HG02623 (cell line): ENCODE measurements around the gene EPHB4.
"Not testable (repeated sequence)": the region's sequence is repeated elsewhere in the genome, so short reads cannot be mapped to it uniquely, and the experiment has no call there.

Experiments
- ATAC-seq: cut with Tn5 transposase; IDR thresholded peaks from one replicate; pipeline ENCODE4 v1.9.1; 2021; ENCODE audit warnings: moderate library complexity; ENCODE audit not compliant: unreplicated experiment

The EPHB4 gene

DNA sequence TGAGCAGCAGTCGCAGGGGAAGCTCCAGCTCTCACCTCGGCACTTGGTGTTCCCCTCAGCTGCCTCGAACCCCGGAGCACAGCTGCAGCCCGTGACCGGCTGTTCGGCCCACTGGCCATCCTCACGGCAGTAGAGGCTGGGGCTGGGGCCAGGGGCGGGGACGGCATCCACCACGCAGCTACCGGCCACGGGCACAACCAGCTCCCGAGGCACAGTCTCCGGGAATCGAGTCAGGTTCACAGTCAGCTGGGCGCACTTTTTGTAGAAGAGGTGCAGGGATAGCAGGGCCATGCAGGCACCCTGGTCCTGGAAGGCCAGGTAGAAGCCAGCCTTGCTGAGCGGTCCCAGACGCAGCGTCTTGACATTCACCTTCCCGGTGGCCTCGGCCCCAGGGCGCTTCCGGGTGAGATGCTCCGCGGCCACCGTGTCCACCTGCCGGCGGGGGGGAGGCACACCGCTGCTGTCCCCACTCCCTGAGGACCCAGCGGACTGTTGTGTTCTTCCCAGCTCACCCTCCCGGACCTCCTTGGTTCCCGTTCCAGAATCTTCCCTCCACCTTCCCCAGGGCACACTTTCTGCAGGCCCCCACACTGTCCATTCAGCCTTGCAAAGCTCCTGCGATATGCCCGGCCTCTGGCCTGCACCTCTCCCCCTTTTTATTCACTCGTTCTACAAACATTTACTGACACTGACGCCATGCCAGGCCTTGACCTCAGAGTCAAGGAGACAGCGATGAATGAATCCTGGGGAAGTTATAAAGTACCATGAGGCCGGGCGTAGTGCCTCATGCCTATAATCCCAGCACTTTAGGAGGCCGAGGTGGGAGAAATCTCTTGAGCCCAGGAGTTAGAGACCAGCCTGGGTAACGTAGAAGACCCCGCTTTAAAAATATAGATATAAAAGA, 4.8 kb downstream of the EPHB4 start:
- no peak for ATAC-seq

DNA sequence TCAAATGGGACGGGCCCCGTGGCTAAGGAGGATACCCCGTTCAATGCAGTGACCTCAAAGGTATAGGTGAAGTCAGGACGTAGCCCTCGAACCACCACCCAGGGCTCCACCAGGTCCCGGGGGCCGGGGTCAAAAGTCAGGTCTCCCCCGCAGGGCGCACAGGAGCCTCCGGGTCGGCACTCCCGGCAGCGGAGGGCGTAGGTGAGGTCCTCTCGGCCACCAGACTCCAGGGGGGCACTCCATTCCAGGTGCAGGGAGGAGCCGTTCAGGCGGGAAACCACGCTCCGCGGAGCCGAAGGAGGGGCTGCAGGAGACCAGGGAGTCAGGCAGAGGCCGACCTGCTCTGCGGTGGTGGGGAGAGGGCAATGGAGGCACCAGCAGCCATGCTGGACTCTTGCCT, 7.7 kb downstream of the EPHB4 start:
- no peak for ATAC-seq

DNA sequence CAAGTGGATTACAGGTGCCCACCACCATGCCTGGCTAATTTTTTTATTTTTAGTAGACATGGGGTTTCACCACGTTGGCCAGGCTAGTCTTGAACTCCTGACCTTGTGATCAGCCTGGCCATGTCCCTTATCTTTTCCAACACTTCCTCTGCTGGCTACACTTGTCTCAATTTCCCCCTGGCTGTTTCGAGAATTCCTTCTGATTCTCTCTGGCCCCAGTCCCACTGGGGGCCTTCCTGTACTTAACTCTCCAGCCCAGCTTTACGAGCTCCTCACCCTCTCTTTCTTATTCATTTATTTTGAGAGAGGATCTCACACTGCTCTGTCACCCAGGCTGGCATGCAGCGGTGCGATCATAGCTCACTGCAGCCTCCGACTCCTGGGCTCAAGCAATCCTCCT, 8.5 kb downstream of the EPHB4 start:
- ATAC-seq = no peak

DNA sequence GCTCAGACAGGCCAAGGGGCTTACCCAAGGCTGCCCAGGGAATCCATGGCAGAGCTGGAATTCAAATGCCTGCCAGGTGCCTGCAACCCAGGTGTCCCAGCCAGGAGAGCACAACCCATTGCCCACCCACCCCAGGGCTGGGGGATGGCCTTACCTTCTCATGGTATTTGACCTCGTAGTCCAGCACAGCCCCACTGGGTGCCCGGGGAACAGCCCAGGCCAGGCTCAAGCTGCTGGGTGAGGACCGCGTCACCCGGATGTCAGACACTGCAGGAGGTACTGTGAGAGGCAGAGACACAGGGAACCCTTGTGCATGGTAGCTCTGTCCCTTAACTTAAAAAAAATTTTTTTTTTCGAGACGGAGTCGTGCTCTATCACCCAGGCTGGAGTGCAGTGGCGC, 9.0 kb downstream of the EPHB4 start:
- no peak for ATAC-seq

GRCh38 chr7:100817097-100817496, 10.2 kb downstream of the EPHB4 start:
- ATAC-seq = no peak

DNA sequence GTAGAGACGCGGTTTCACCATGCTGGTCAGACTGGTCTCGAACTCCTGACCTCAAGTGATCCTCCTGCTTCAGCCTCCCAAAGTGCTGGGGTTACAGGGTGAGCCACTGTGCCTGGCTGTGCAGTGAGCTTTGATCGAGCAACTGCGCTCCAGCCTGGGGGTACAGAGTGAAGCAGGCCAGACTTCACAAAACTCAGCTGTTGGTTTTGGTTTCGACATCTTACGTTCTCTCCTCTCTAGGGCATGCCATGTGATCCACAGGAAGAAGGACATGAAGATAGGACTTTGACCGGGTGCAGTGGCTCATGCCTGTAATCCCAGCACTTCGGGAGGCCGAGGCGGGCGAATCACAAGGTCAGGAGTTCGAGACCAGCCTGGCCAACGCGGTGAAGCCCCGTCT, 10.8 kb downstream of the EPHB4 start:
- not testable (repeated sequence) for ATAC-seq

- no peak for ATAC-seq
These were observed 14.6 kb downstream of the EPHB4 start for GRCh38 chr7:100812729-100813128.

DNA sequence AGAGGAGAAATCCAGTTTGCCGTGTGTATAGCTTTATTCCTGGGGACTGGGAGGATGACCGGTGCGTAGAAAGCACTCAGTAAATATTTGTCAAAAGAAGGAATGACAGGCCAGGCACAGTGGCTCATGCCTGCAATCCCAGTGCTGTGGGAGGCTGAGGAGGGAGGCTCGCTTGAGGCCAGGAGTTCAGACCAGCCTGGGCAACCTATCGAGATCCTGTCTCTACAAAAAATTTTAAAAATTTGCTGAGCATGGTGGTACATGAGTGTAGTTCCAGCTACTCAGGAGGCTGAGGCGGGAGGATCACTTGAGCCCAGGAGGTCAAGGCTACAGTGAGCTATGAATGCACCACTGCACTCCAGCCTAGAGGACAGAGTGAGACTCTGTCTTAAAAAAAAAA, 15.8 kb downstream of the EPHB4 start:
- no peak for ATAC-seq

DNA sequence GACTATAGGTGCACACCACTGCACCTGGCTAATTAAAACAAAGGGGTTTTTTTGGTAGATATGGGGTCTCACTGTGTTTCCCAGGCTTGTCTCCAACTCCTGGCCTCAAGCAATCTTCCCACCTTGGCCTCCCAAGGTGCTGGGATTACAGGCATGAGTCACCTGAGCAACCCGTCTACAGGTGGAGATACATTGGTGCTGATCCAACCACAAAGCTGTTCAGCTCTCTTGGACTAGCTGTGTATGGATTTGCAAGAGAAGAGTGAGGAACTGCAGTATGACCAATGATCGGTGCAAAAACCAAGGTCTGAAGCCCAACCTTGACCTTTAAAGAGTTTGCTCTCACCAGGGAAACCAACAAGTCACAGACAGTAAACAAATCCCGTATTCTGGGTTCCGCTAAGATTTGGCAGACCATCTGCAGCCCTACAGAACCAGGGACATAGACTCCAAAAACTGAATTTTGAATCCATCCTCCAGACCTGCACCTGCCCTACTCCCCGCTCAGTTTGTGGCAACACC, 18.9 kb downstream of the EPHB4 start:
- ATAC-seq = no peak

- ATAC-seq = not testable (repeated sequence)
These were observed 20.4 kb downstream of the EPHB4 start for GRCh38 chr7:100806883-100807282.

DNA sequence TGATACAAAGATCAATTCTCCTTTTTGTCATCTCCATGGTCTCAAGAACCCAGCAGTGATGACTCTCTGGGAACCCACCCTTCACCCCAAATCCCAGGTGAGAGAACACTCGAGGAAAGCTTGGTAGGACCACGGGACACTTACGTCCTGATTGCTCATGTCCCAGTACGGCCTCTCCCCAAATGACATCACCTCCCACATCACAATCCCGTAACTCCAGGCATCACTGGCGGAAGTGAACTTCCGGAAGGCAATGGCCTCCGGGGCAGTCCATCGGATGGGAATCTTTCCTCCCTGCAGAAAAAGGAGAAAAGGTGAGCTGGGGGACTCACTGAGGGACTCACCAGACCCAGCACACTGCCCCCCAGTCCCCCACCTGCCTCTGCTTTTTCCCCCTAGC, 21.0 kb downstream of the EPHB4 start:
- no peak for ATAC-seq

DNA sequence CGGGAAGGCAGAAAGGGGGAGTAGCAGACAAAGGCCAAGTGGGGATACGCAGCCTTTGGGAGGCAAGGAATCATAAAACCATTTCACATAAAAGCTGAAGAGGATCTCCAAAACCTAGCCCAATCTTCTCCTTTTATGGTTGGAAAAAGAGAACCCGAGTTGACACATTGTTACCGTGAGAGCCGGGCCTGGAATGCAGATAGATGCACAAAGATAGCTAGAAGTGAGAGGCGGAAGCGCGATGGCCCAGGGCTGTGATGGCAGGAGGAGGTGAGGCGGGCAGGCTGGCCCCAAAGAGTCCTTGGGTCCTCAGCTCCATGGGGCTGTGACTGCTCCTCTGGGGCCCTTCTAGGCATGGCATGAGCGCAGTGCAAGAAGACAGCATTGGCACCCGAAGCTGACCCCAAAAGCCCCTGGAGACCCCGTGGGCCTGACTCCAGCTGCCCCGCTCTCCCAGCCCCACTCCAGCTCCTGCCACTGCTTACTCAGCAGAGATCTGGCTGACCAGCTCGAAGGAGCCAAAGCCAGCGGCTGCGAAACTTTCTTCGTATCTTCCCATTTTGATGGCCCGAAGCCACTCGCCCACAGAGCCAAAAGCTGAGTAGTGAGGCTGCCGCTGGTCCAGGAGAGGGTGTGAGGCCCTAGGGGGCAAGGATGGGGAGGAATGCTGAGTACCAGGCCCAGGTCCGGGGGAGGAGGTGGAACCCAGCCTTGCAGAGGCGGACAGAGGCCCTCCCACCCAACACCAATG, 22.5 kb downstream of the EPHB4 start:
- ATAC-seq = no peak

GRCh38 chr7:100803398-100804161, 23.7 kb downstream of the EPHB4 start:
- ATAC-seq = peak; percentile 94

- no peak for ATAC-seq
These were observed 24.4 kb downstream of the EPHB4 start for GRCh38 chr7:100802951-100803350.

DNA sequence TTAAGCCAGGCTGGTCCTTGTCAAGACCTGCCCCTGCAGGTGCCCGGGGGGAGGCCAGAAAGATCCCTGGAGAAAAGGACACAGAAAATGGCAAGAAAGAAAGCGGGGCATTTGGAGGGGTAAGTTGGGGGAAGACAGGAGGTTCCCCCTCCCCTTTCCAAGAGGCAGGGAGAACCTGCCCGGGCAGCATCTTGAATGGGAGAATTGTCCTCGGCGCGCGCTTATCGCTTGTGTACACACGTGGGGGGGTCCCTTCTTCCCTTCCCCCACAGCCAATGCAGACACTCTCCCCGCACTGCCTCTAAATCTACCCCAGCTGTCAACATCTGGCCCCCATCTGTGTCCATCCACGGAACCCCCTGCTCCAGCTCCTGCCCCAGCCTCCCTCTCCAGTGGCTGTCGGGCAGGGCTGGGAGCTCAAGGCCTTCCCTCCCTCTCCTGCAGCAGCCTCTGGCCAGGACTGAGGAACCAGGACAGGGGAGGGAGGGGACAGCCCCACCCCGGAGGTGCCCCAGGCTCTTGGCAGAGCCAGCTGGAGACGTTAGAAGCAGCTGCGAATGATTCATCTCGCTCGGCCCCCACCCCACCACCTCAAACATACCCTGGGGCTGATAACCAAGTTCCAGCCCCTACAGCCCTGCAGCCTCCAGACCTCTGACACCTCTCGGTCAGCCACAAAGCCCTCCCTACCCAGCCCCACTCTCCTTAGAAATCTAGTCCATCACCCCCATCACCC, 25.3 kb downstream of the EPHB4 start:
- no peak for ATAC-seq

DNA sequence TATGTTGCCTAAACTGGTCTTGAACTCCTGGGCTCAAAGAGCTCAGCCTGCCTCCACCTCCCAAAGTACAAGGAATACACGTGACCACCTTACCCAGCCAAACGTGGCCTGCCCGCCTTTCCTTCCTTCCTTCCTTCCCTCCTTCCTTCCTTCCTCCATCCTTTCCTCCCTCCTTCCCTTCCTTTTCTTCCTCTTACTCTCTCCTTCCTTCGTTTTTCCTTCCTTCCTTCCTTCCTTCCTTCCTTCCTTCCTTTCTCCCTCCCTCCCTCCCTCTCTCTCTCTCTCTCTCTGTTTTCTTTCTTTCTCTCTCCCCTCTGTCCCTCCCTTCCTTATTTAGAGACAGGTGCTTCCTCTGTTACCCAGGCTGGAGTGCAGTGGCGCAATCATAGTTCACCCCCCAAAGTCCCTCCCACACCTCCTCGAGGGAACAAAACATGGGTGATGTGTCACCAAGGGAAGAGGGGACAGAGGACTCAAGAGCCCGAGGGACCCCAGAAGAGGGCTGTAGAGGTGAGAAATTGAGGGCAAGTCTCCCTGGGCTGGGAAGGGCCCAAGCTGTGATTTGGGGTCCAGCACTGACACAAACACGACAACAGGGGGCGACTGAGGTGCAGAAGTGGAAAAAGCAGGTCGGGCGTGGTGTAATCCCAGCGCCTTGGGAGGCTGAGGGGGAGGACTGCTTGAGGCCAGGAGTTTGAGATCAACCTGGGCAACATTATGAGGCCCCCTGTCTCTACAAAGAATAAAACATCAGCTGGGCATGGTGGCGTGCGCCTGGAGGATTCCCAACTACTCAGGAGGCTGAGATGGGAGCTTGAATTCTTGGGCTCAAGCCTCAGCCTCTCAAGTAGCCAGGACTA, 28.1 kb downstream of the EPHB4 start:
- no peak for ATAC-seq

- no peak for ATAC-seq
These were observed 32.6 kb downstream of the EPHB4 start for GRCh38 chr7:100794741-100795140.

GRCh38 chr7:100793806-100794660, 33.3 kb downstream of the EPHB4 start:
- no peak for ATAC-seq
